HepG2 (cell line): ENCODE results near the gene SEC61G. TPM values are rescaled to one million over a fixed set of nuclear protein-coding genes. Genes with fewer than 3 reads are reported as not detected.

Experiments used
- ATAD3A ChIP-seq: sonication (generic); formaldehyde crosslinking; IDR thresholded peaks from 2 replicates; pipeline ENCODE4 v1.4.0; 2020; ENCODE audit warnings: missing genetic modification reagents
- CEBPB ChIP-seq: IDR thresholded peaks from 2 replicates; pipeline ENCODE4 v1.6.1; 2011; ENCODE audit warnings: low read depth, low read length, improper control_type of control experiment, borderline replicate concordance
- KAT8 ChIP-seq: IDR thresholded peaks from 2 replicates; pipeline ENCODE4 v1.6.1; 2016; ENCODE audit warnings: missing genetic modification reagents, missing compliant biosample characterization
- KDM5A ChIP-seq: fragments of 200-600 bp; sonication (generic); IDR thresholded peaks from 2 replicates; pipeline ENCODE4 v1.7.0; 2018; ENCODE audit warnings: antibody characterized with exemption, mild to moderate bottlenecking, low read length, borderline replicate concordance
- MAZ ChIP-seq, 2 experiments: sonication (generic) in 1 of 2; formaldehyde crosslinking in 1 of 2; IDR thresholded peaks; 2 replicates each; pipeline versions ENCODE4 v1.5.0 to v1.6.1; 2012 to 2020; ENCODE audit warnings: low read depth in 2 of 2, mild to moderate bottlenecking in 2 of 2, borderline replicate concordance in 1 of 2, improper control_type of control experiment in 1 of 2, low read length in 1 of 2, missing genetic modification reagents in 1 of 2, moderate library complexity in 1 of 2
- NFATC3 ChIP-seq: sonication (generic); formaldehyde crosslinking; IDR thresholded peaks from 2 replicates; pipeline ENCODE4 v1.5.1; 2020; ENCODE audit warnings: mild to moderate bottlenecking, missing genetic modification reagents
- NFYC ChIP-seq: IDR thresholded peaks from 2 replicates; pipeline ENCODE4 v1.6.1; 2016; ENCODE audit warnings: missing genetic modification reagents, missing compliant biosample characterization
- NKX3-1 ChIP-seq: sonication (generic); formaldehyde crosslinking; IDR thresholded peaks from 2 replicates; pipeline ENCODE4 v1.5.0; 2020; ENCODE audit warnings: missing genetic modification reagents
- NR1H2 ChIP-seq: sonication (generic); formaldehyde crosslinking; IDR thresholded peaks from 2 replicates; pipeline ENCODE4 v1.8.1; 2022; ENCODE audit warnings: low read depth, missing genetic modification reagents, borderline replicate concordance
- NR2F1 ChIP-seq, 2 experiments: fragments of 450-650 bp in 1 of 2; formaldehyde crosslinking in 1 of 2; IDR thresholded peaks; 2 replicates each; pipeline versions ENCODE4 v1.5.0 to v1.6.1; 2016 to 2020; ENCODE audit warnings: mild to moderate bottlenecking in 1 of 2, missing compliant biosample characterization in 1 of 2, missing genetic modification reagents in 1 of 2, moderate library complexity in 1 of 2
- NR2F6 ChIP-seq, 2 experiments: IDR thresholded peaks; 2 replicates each; pipeline ENCODE4 v1.6.1; 2016; ENCODE audit warnings: antibody characterized with exemption in 1 of 2, mild to moderate bottlenecking in 1 of 2
- POLR2A ChIP-seq, 2 experiments: IDR thresholded peaks; 2 replicates each; pipeline ENCODE4 v1.6.1; 2011; ENCODE audit warnings: low read depth in 2 of 2, low read length in 2 of 2, mild to moderate bottlenecking in 1 of 2, moderate library complexity in 1 of 2; ENCODE audit not compliant: insufficient read depth in 1 of 2
- SMYD3 ChIP-seq: sonication (generic); formaldehyde crosslinking; IDR thresholded peaks from 2 replicates; pipeline ENCODE4 v1.8.1; 2023; ENCODE audit warnings: mild to moderate bottlenecking, missing genetic modification reagents
- TBP ChIP-seq: sonication (generic); formaldehyde crosslinking; IDR thresholded peaks from 2 replicates; pipeline ENCODE4 v1.5.0; 2020; ENCODE audit warnings: missing genetic modification reagents
- YEATS2 ChIP-seq: sonication (generic); formaldehyde crosslinking; IDR thresholded peaks from 2 replicates; pipeline ENCODE4 v1.4.0; 2020; ENCODE audit warnings: missing genetic modification reagents, borderline replicate concordance
- ZFP36 ChIP-seq: fragments of 150-350 bp; IDR thresholded peaks from 2 replicates; pipeline ENCODE4 v1.6.1; 2018; ENCODE audit warnings: borderline replicate concordance, low read length, low read depth; ENCODE audit not compliant: partially characterized antibody
- ZNF234 ChIP-seq: sonication (generic); formaldehyde crosslinking; conservative IDR thresholded peaks from 2 replicates; pipeline ENCODE4 v1.5.1; 2020; ENCODE audit warnings: mild to moderate bottlenecking, missing genetic modification reagents
- ZNF251 ChIP-seq: sonication (generic); formaldehyde crosslinking; IDR thresholded peaks from 2 replicates; pipeline ENCODE4 v1.9.0; 2021; ENCODE audit warnings: mild to moderate bottlenecking, missing genetic modification reagents
- ZNF724P ChIP-seq: sonication (generic); formaldehyde crosslinking; IDR thresholded peaks from 2 replicates; pipeline ENCODE4 v1.8.0; 2022; ENCODE audit warnings: missing genetic modification reagents, borderline replicate concordance
- polyA plus RNA-seq, 8 experiments: library from polyadenylated mRNA; depleted of rRNA in 3 of 8; stranded (reverse) in 7 of 8; unstranded in 1 of 8; fragments of >200 nt; fragmentation: Illumina TruSeq in 4 of 8; extraction: Trizol in 4 of 8; gene quantifications; 2 replicates each; pipeline versions ENCODE4 v1.2.1 to v1.2.3, GENCODE V29; 2011 to 2016; ENCODE audit warnings: low read depth in 4 of 8, missing spikeins in 1 of 8, mixed read lengths in 1 of 8; ENCODE audit not compliant: insufficient read depth in 1 of 8
- total RNA-seq, 5 experiments: library from RNA; depleted of rRNA; stranded (reverse); fragments of >200 nt; fragmentation: Illumina TruSeq; extraction: Trizol; gene quantifications; 2 replicates each; pipeline ENCODE4 v1.2.3, GENCODE V29; 2016; ENCODE audit warnings: low read depth in 1 of 5
- TF ChIP-seq, protein P1 (sequence below): sonication (generic); formaldehyde crosslinking; IDR thresholded peaks from 2 replicates; pipeline ENCODE4 v1.5.1; 2020; ENCODE audit warnings: missing genetic modification reagents, mild to moderate bottlenecking, borderline replicate concordance
- TF ChIP-seq, protein P2 (sequence below): sonication (generic); formaldehyde crosslinking; IDR thresholded peaks from 2 replicates; pipeline ENCODE4 v1.8.0; 2022; ENCODE audit warnings: missing genetic modification reagents, mild to moderate bottlenecking, moderate library complexity, borderline replicate concordance
- TF ChIP-seq, protein P3 (sequence below): sonication (generic); formaldehyde crosslinking; IDR thresholded peaks from 2 replicates; pipeline ENCODE4 v1.4.0; 2020; ENCODE audit warnings: missing genetic modification reagents

Gene SEC61G
- total and polyA plus RNA-seq, 2 of the 13 experiments (the other 11 are each of a cell fraction or from before 2014, with no cell fraction given) = 126 to 328 TPM

DNA sequence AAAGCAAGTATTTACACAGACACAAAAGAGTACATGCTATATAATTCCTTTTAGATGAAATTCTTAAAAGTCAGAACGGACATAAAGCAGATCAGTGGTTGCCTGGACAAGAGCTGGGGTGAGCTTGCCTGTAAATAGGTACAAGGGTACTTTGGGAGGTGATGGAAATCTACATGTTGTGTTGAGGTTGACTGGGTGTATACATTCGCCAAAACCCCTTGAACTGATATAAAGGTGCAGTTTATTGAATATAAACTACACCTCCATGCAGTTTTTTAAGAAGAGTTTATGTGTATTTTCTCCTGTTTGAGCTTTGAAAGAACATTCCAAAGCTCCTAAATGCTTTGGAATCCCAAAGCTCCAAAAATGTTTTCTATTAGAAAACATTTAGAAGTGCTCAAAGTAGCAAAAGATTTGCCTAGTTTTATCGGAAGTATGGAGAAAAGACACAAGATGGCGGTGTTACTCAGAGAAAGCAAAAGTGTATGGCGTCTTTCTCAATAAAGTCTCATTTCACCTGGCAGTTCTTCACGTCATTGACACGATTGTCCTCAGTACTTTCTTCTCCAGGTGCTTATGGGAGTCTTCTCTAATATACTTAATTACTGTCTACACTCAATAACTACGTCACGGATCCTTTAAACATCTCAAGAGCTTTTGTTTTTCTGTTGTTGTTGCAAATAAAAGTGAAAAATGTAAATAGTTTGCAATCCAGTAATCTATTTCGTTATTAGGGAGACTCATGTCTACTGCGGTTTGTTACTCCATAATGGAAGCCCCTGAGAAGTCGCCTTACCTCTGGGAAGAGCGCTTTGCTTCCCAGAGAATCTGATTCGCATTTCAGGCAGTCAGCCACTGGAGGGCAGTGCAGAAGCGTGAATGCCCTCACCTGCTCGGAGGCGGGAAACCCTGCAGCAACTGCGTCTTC is 14.7 kb upstream of the SEC61G start (continued):
- TF ChIP-seq NR2F1 (CRISPR knock-in tag; IDR thresholded peaks at IDR 0.05) (no peak), YEATS2 (CRISPR knock-in tag) (no peak), KDM5A (no peak), TBP (CRISPR knock-in tag) (no peak), NFYC (CRISPR knock-in tag) (no peak), ZNF234 (CRISPR knock-in tag) (no peak), MAZ (IDR thresholded peaks at IDR 0.05; ENCODE audit: borderline replicate concordance, low read depth, low read length) (no peak), MAZ (CRISPR knock-in tag; IDR thresholded peaks at IDR 0.05; ENCODE audit: low read depth) (peak; percentile 43; the same call in 1 of the 2 replicates), ATAD3A (no peak), KAT8 (CRISPR knock-in tag) (0 out of 2 replicates have a peak, but pooled peaks have one; percentile 50), CEBPB (no peak), NR1H2 (CRISPR knock-in tag) (no peak), ZNF251 (no peak), ZNF724P (CRISPR knock-in tag) (no peak), NKX3-1 (CRISPR knock-in tag) (no peak), NR2F6 (IDR thresholded peaks at IDR 0.05) (no peak), NR2F6 (CRISPR knock-in tag; IDR thresholded peaks at IDR 0.05) (0 out of 2 replicates have a peak, but pooled peaks have one; percentile 14), ZFP36 (no peak), NFATC3 (CRISPR knock-in tag) (peak; percentile 50; the same call in 1 of the 2 replicates), SMYD3 (CRISPR knock-in tag) (no peak), POLR2A (IDR thresholded peaks at IDR 0.05; ENCODE audit: insufficient read depth in 1 of 2, low read depth in 2 of 2, low read length in 2 of 2) (no peak)
- TF ChIP-seq, protein P1, sequence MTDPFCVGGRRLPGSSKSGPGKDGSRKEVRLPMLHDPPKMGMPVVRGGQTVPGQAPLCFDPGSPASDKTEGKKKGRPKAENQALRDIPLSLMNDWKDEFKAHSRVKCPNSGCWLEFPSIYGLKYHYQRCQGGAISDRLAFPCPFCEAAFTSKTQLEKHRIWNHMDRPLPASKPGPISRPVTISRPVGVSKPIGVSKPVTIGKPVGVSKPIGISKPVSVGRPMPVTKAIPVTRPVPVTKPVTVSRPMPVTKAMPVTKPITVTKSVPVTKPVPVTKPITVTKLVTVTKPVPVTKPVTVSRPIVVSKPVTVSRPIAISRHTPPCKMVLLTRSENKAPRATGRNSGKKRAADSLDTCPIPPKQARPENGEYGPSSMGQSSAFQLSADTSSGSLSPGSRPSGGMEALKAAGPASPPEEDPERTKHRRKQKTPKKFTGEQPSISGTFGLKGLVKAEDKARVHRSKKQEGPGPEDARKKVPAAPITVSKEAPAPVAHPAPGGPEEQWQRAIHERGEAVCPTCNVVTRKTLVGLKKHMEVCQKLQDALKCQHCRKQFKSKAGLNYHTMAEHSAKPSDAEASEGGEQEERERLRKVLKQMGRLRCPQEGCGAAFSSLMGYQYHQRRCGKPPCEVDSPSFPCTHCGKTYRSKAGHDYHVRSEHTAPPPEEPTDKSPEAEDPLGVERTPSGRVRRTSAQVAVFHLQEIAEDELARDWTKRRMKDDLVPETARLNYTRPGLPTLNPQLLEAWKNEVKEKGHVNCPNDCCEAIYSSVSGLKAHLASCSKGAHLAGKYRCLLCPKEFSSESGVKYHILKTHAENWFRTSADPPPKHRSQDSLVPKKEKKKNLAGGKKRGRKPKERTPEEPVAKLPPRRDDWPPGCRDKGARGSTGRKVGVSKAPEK (CRISPR knock-in tag) = peak; percentile 48; the same call in 1 of the 2 replicates
- TF ChIP-seq, protein P2, sequence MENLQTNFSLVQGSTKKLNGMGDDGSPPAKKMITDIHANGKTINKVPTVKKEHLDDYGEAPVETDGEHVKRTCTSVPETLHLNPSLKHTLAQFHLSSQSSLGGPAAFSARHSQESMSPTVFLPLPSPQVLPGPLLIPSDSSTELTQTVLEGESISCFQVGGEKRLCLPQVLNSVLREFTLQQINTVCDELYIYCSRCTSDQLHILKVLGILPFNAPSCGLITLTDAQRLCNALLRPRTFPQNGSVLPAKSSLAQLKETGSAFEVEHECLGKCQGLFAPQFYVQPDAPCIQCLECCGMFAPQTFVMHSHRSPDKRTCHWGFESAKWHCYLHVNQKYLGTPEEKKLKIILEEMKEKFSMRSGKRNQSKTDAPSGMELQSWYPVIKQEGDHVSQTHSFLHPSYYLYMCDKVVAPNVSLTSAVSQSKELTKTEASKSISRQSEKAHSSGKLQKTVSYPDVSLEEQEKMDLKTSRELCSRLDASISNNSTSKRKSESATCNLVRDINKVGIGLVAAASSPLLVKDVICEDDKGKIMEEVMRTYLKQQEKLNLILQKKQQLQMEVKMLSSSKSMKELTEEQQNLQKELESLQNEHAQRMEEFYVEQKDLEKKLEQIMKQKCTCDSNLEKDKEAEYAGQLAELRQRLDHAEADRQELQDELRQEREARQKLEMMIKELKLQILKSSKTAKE (CRISPR knock-in tag) = no peak
- TF ChIP-seq, protein P3, sequence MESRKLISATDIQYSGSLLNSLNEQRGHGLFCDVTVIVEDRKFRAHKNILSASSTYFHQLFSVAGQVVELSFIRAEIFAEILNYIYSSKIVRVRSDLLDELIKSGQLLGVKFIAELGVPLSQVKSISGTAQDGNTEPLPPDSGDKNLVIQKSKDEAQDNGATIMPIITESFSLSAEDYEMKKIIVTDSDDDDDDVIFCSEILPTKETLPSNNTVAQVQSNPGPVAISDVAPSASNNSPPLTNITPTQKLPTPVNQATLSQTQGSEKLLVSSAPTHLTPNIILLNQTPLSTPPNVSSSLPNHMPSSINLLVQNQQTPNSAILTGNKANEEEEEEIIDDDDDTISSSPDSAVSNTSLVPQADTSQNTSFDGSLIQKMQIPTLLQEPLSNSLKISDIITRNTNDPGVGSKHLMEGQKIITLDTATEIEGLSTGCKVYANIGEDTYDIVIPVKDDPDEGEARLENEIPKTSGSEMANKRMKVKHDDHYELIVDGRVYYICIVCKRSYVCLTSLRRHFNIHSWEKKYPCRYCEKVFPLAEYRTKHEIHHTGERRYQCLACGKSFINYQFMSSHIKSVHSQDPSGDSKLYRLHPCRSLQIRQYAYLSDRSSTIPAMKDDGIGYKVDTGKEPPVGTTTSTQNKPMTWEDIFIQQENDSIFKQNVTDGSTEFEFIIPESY (CRISPR knock-in tag) = 0 out of 2 replicates have a peak, but pooled peaks have one; percentile 28
